ENCODE data around the gene PSMC3IP. TPM values are rescaled to one million over a fixed set of nuclear protein-coding genes. Genes with fewer than 3 reads are reported as not detected.

The PSMC3IP gene
- total RNA-seq, 1 experiment from 2014 or later = 50.2 TPM

DNA sequence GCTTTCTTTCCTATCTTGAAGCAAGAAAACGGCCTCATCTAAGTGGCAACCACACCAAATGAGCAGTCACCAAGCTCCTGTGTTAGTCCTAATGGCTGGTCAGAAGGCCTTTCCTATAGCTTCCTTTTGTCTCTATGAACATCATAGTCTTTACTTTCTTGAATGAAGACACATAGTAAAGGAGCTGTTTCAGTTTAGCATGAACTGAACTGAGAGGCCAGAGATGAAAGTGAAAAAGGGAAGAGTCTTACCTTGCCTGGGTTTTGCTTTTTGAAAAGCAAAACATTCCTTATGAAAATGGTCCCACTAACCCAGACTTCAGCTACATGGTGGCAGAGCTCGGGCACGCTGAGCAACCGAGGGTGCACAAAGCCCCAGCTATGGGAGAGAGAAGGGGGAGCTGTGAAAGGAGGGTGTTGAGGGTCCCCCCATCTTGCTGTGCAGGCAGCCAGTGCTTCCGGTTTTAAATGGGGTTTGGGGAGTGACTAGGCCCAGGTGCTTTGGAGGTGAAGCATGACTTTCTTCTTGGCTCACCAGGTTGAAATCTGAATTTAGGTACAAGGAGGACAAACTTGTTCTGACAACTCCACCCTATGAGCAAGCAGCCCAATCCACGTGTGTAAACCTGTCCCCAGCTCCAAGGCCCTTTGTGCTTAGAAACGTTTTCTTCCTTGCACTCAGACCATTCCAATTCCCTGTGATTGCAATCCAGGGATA lies 9.1 kb upstream of the PSMC3IP start:
- no peak for DNase-seq (ENCODE audit: low read depth)

DNA sequence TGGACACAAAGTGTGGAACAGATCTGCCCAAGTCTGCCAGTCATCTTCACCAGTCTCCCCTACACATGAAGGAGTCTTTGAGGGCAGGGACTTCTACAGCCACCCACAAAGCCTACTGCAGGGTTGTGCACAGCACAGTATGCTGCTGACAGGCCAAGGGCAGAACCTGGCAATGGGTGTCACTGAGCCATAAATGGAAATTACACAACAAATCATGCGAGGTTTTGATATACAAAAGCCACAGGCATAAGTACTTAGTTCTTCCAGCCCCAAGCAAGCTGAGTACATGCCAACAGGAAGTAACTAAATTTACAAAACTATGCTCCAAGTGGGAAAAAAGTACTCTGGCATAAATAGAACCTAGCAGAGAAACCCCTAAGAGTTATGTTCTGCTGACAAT lies 7.8 kb upstream of the PSMC3IP start:
- no peak for DNase-seq (ENCODE audit: low read depth)

DNA sequence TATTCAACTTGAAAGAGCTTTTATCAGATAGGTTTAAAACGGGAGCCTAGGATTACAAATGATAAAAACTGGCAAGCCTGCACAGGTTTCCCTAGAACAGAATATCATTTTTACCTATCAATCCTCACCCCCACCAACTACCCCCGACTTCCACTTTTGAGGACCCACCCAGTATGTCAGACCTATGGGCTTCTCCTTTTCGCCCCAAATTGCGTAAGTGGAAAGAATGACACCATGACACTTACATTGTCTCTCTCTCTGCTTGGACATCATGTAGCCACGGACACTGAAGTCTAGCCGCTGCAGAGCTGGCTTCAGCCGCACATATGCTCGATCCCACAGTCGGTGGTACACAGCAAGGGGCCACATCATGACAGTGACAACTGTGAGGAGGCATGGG lies 7.4 kb upstream of the PSMC3IP start:
- no peak for DNase-seq (ENCODE audit: low read depth)

DNA sequence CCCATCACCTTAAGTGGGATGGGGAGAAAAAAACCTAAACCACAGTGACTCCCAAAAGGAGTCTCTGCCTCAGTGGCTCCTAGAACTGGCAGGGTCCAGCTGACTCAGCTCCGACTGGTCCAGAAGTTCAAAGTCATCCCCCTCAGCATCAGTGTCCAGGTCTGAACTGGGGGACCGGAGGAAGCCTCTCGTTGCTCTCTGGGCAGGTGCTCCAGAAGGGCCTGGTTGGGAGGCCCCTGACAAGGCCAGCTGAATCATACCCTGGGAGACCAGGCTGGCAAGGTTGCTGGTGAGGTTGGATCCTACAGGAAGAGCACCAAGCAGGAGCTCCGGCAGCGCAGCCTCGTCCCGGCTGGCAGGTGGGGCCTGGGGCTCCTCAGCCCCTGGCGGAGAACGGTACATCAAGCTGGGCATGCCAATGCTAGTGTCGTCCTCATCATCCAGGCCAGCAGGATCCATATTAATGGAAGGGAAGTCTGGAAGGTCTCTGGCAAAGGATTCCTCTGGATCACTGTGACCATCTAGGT lies 4.3 kb upstream of the PSMC3IP start:
- DNase-seq (ENCODE audit: low read depth) = no peak

DNA sequence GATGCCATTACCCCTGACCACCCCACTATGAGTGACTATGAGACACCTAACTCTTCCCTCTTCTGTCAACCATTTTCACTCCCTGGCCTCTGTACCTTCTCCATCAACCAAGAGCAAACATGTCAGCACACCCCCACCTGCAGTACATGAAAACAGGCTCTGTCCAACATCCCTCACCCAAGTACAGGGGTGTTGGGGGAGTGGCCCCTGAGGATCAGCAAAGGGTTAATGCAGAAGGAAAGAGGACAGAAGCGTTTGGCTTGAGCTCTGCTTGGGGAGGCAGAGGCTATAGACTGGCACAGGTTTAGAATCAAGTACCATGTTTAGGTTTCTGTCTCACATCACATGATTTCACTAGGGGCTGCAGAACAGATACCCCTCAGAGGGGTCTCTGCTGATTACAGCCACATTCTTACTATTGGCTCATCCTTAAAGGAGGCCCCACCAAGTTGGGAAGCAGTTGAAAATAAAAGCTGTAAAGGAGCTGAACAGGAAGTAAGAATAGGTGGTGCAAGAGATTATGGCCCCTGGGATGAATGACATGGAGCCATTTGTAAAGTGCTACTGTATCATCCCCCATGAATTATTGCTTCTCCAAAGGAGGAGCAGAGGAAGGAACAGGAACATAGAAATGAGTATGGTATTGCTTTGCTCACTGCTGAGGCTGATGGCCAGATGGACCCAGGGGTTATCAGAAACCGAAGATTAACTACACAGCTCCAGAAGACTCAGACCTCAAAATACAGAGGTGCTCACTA lies 2.4 kb upstream of the PSMC3IP start:
- no peak for DNase-seq (ENCODE audit: low read depth)

DNA sequence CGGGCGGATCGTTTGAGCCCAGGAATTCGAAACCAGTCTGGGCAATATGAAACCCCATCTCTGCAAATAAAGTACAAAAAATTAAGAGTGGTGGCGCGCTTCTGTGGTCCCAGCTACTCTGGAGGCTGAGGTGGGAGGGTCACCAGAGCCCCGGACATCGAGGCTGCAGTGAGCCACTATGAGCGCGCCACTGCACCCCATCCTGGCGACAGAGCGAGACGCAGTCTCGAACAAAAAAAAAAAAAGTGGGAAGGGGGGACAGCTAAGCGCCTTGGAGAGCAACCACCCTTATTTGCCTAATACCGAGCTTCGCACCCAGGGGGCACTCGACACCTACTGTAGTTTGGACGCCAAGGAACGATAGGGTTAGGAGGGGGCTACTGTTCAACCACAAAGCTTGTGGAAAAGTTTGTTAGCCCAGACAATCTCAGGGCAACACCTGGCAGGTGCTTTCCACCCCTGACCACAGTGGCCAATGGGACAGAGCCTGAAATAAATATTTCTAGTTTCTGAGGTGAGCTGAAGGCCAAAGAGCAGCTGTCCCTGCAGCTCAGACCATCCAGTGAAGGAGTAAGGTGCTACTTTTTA lies 847 bp upstream of the PSMC3IP start:
- DNase-seq (ENCODE audit: low read depth) = peak; percentile 75

DNA sequence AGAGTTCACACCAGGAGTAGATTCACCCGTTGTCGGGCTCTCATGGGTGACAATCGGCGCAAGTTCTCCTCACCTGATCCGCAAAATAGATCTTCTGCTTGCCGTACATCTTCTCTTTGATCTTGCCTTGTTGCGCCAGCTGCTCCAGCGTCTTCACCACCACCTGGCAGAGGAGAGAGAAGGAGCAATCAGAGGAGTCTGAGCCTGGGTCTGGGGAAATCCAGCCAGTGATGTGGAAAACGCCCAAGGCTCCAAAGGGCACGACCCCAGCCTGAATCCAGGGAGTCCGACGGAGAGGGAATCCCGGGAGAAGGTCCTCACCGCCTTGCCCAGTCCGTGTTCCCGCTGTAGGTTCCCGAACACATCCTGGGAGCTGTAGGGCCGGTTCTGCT lies 393 bp downstream of the PSMC3IP start:
- no peak for DNase-seq (ENCODE audit: low read depth)

DNA sequence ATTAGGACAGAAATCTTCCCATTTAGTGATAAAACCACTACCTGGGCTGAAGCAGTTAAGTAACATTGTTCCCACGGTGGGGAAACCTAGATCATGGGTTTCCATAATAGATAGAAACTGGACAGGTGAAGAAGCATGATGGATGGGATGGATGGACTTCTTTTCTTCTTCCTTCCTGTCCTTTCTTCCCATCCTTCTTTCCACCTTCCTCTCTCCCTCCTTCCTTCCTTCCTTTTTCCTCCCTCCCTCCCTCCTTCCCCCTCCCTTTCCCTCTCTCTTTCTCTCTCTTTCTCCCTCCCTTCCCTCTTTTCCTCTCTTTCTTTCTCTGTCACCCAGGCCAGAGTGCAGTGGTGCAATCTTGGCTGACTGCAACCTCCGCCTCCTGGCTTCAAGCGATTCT lies 3.1 kb downstream of the PSMC3IP start:
- no peak for DNase-seq (ENCODE audit: low read depth)

DNA sequence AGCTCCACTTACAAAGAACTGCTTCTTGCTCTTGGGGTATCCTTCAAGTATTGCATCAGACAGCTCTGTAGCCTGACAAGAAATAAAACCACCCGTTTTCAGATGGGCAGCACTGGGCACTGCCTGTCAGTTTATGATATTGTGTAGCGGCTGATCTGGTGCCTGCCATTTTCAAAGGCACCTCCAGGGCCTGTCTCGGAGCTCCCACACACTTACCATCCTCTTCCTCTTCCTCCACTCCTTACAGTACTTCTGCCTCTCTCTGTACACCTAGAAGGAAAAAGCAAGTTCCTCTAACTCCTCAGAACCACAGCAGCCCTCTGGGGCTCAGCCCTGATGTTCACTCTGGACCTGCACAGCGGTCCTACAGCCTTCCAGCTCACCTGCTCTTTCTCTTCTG lies 4.4 kb downstream of the PSMC3IP start:
- DNase-seq (ENCODE audit: low read depth) = no peak

DNA sequence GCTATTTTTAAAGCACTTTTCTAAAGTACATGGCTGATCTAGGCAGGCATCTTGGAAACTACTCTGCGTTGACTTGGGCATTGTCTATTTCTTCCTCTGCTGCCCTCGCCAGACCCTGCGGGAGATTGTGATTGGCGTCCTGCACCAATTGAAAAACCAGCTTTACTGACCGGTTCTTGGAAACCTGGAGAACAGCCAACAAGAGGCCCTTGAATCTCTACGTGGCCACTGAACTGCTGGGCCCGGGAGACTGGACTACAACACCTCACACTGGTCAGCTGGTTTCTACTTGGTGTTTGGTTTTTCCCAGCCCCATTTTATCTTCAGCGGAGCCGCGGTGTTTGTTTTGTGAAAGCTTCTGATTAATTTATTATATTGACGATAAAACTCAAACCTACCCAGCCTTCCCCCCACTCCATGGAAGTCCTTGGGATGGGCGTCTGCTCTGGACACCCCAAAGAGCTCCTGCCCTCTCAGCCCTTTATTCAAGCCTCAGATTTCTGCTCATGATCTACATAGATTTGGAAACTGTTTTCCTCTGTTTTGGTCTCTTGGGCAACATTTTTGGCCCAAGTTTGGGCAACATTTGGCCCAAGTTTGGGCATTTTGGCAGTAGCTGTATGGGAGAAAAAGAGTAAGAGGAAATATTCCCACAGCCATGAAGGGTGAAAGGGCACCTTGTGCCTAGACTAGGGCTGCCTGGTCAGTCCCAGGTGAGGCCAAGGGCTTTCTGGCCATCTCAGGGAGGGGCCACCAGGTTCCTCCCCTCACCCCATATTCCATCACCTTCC lies 5.9 kb downstream of the PSMC3IP start:
- no peak for DNase-seq (ENCODE audit: low read depth)

DNA sequence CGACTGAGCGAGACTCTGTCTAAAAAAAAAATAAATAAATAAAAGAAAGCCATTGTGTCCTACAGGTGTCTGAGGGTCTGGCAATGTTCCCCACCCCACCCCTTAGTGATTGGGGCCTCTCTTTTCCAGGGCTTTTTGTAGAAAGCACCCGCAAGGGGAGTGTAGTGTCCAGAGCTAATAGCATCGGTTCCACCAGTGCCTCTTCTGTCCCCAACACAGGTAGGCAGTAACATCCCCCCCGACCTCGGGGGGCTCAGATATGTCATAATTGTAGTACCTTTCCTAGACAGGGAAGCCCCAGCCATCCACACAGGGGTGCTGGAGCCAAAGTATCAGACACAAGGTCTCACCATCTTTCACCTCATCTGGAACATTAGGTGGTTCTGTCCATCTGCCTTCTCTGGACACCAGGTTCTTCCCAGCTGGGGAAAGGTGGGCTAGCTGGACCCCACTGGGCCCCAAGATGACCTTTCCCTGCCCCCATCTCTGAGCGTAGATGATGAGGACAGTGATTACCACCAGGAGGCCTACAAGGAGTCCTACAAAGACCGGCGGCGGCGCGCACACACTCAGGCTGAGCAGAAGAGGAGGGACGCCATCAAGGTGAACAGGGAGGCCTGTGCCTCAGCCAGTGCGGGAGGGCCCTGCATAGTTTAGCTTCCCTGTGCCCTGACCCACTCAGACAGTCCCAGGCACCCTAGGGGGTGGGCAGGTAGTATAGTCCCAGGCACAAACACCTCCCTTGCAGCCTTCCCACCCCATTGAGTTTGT lies 9.0 kb downstream of the PSMC3IP start:
- no peak for DNase-seq (ENCODE audit: low read depth)

DNA sequence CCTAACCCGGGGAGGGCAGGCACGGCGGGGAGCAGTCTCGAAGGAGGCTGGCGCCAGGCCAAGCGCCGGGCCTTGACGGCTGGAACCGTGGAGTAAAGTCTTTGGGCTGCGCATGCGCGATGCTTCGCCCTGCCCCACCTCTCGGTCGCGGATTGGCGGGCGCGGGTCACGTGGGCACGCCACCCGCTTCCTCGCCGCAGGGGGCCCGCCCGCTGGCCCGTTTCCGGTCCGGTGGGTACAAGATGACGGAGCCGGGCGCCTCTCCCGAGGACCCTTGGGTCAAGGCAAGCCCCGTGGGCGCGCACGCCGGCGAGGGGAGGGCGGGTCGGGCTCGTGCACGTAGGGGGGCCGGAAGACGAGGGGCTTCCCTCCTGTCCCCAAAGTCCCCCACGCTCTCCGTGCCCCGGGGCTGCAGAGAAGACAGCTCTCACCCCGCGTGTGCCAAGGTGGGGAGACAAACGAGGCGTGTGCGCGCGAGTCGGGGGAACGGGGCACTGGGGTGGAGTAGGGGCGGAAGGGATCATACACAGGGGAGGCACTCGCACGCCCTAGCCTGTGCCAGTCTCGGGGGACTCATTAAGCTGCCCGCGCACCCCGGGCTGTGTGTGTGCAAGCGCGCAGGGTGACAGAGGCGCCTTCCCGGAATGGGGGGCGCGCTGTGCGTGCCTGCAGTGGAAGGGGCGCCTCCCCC lies 10.5 kb downstream of the PSMC3IP start, which contains the start of gene MLX:
TSS of gene MLX (plus strand) at position 218 of the 691 bp plus-strand sequence. CDS start at position 243, 25 bp downstream.
- DNase-seq (ENCODE audit: low read depth) = peak; percentile 84

DNA sequence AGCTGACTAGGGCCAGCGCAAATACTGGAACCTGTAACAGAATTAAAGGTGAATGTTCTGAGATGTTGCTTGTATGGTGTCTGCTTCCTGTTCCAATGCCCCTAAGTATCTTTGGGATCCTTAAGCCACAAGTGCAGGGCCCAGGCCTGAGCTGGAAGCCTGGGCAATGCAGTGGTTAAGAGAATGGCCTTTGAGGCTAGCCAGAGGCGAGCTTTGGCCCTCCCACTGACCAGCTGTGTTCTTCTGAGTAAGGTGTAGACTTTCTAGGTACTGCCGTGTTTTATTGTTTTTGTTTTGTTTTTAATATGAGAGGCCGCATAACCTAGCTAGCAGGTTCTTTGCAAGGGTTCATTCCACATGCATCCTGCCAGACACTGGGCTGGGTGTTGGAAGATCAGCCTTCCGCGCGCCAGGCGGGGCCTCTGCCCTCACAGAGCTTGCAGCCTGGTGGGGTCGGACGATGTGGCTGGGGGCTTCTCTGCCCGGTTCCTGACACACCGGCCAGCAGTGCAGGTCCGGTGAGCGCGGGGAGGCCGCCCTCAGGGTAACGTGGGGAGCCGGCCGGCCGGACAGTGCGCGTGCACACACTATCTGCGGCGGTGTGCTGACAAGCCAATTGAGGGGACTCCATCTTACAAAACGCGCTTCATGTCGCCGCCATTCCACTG lies 11.2 kb downstream of the PSMC3IP start:
- no peak for DNase-seq (ENCODE audit: low read depth)

DNA sequence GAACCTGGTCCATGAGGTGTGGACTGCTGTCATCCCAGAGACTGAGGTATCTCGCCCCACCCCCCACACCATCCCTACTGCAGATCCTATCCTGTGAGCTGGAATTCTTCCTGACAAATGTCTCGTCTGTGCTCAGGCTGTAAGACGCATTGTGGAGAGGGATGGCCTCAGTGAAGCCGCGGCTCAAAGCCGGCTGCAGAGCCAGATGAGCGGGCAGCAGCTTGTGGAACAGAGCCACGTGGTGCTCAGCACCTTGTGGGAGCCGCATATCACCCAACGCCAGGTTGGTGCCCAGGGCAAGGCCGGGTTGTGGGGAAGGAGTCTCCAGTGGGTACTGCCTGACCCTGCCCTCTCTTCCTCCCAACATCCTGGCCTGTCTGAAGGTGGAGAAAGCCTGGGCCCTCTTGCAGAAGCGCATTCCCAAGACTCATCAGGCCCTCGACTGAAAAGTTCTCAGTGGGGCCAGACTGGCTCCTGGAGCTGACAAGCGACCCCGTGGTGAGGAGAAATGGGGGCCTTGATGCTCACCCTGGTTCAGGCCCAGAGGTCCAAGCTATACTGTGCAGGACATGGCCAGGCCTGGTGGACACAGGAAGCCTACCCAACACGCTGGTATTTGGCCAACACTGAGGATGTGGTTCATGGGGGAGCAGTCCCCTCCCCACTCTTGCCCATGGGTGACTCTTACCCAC lies 11.9 kb downstream of the PSMC3IP start:
- no peak for DNase-seq (ENCODE audit: low read depth)

DNA sequence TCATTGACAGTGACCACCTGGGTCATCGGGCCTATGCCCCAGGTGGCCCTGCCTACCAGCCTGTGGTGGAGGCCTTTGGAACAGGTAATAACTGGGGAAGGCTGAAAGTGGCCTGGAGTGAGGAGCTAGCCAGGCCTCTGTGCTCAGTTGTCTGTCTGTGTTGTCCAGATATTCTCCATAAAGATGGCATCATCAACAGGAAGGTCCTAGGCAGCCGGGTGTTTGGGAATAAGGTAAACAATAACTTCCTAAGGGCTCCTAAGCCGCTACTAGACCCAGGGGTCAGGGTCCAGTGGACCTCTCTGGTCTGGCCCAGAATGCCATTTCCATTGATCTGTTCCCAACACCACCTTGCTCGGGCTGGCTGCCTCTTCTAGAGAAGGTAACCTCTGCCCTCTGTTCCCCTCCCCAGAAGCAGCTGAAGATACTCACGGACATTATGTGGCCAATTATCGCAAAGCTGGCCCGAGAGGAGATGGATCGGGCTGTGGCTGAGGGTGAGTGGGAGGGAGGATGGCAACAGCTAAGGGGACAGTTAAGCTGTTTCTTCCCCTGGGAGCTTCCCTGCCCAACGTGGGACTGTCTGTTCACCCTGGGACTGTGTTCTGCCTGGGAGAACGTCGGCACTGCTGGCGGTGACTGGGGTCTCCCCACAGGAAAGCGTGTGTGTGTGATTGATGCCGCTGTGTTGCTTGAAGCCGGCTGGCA lies 12.6 kb downstream of the PSMC3IP start:
- DNase-seq (ENCODE audit: low read depth) = no peak

DNA sequence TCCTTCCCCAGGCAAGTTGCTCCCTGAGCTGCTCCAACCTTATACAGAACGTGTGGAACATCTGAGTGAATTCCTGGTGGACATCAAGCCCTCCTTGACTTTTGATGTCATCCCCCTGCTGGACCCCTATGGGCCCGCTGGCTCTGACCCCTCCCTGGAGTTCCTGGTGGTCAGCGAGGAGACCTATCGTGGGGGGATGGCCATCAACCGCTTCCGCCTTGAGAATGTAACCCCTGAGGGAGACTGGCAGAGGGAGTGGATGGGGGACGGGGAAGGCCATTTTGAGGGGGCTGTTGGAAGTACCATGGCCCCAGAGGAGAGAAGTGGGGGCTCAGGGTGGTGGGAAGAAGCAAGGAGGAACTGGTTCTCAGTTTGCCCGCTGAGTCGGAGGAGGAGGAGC lies 13.6 kb downstream of the PSMC3IP start:
- no peak for DNase-seq (ENCODE audit: low read depth)

DNA sequence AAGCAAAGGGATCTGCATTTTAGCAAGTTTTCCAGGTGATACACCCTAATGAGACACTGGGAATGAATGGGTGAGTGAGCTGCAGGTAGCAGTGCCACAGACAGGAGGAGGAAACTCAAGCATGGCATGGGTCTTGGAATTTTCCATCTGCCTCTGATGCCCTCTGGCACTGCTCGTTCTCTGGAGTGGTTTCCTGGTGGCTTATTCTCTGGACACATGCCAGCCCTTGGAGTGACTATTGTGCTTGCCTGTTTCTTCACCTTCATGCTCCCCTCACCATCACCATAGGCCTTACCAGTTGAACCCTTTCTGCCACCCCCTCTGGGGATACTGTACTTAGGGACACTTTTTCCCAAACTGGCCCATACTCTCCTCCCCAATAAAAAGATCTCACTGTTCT lies 14.0 kb downstream of the PSMC3IP start:
- DNase-seq (ENCODE audit: low read depth) = peak; percentile 28

DNA sequence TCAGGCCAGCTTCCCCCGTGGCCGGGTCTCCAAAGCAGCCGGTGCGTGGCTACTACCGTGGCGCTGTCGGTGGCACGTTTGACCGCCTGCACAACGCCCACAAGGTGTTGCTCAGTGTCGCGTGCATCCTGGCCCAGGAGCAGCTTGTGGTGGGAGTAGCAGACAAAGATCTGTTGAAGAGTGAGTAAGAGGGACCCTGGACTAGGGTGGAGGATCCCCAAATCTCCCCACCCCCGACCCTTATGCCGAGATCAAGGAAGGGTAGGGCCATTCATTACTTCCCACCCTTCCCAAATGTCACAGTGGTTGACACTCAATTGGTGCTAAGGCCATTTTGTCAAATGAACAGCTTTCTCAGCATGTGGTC lies 14.4 kb downstream of the PSMC3IP start:
- no peak for DNase-seq (ENCODE audit: low read depth)
